GM18511 (cell line): ENCODE measurements around the gene ZFAND2A.
"Not testable (repeated sequence)": the region's sequence is repeated elsewhere in the genome, so short reads cannot be mapped to it uniquely, and the experiment has no call there.

ENCODE experiments used
- ATAC-seq: cut with Tn5 transposase; IDR thresholded peaks from one replicate; pipeline ENCODE4 v1.9.1; 2021; ENCODE audit warnings: mild to moderate bottlenecking, moderate library complexity; ENCODE audit not compliant: unreplicated experiment

ZFAND2A gene

GRCh38 chr7:1127001-1127400, 33.0 kb downstream of the ZFAND2A start:
- ATAC-seq: no peak

- ATAC-seq: no peak
Measured at GRCh38 chr7:1125603-1125969, 34.4 kb downstream of the ZFAND2A start.

GRCh38 chr7:1124816-1125602, 35.0 kb downstream of the ZFAND2A start:
- ATAC-seq: no peak

DNA sequence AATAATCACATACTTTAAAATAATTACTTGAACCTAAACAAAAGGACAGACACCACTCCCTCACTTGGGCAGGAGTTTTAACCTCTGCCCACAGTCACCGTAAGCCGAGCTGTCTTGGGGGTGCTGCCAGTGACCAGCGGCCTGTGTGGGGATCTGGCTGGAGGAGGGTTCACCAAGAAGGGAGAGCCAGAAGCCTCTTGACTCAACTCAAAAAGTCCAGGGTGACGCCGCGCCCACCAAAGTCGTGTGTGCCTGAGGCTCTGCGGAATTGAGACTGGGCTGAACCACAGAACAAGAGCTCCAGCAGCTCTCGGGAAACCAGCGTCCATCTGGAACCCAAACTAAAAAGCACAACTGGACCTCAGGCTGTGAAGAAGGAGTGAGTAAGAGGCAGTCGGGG, 35.8 kb downstream of the ZFAND2A start:
- no peak for ATAC-seq

GRCh38 chr7:1123715-1124114, 36.3 kb downstream of the ZFAND2A start:
- ATAC-seq: no peak

- no peak for ATAC-seq
Measured at GRCh38 chr7:1122832-1123501, 37.0 kb downstream of the ZFAND2A start.

GRCh38 chr7:1121886-1122831, 37.8 kb downstream of the ZFAND2A start:
- ATAC-seq: no peak

DNA sequence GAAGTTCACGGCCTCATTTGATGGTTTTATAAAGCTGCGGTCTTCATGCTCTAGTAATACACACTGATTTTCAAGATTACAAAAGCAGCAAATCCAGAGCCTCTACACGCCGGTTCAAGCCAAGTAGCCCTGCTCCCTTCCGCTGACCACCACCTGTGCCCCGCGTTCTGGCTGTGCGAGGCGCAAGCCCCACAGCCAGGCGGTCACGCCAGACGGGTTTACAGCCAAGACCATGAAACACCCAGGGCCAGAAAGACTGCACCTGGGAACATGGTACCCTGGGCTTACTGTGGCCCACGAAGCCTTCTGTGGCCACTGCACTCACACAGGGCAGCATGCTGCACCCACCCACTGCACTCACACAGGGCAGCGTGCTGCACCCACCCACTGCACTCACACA, 38.5 kb downstream of the ZFAND2A start:
- no peak for ATAC-seq

DNA sequence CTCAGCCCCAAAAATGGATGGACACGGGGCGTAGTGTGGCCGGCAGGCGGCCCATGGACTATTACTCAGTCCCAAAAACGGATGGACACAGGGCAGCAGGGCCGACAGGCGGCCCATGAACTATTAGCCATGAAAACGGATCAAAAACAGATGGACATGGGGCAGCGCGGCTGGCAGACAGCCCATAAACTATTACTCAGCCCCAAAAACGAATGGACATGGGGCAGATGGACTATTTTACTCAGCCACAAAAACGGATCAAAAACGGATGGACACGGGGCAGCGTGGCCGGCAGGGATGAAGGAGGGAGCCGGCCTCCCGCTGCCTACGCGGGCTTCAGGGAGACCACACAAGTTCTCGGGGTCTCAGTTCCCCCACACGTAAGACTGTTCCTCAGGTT, 39.2 kb downstream of the ZFAND2A start:
- no peak for ATAC-seq

GRCh38 chr7:1119201-1119600, 40.8 kb downstream of the ZFAND2A start:
- ATAC-seq: no peak

- ATAC-seq: no peak
Measured at GRCh38 chr7:1117321-1117928, 42.6 kb downstream of the ZFAND2A start.

- not testable (repeated sequence) for ATAC-seq
Measured at GRCh38 chr7:1116383-1117008, 43.5 kb downstream of the ZFAND2A start.

DNA sequence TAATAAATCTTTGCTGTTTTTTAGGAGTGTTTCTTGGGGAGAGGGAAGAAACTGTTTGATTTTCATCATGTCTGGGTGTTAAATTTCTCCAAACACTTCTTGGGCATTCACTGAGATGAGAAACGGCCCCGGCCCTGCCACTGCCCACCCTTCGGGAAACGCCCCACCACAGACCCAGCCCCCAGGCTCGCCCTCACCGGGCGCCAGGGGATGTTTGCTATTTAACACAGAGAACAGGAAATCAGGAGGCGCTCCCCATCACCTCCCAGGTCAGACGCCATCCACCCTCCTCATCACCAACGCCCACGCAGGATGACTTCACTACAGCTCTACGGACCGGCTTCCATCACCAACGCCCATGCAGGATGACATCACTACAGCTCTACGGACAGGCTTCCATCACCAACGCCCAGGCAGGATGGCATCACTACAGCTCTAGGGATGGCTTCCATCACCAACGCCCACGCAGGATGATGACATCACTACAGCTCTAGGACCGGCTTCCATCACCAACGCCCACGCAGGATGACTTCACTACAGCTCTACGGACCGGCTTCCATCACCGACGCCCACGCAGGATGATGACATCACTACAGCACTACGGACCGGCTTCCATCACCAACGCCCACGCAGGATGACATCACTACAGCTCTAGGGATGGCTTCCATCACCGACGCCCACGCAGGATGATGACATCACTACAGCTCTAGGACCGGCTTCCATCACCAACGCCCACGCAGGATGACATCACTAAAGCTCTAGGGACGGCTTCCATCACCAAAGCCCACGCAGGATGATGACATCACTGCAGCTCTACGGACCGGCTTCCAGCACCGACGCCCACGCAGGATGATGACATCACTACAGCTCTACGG, 44.6 kb downstream of the ZFAND2A start:
- ATAC-seq: not testable (repeated sequence)

DNA sequence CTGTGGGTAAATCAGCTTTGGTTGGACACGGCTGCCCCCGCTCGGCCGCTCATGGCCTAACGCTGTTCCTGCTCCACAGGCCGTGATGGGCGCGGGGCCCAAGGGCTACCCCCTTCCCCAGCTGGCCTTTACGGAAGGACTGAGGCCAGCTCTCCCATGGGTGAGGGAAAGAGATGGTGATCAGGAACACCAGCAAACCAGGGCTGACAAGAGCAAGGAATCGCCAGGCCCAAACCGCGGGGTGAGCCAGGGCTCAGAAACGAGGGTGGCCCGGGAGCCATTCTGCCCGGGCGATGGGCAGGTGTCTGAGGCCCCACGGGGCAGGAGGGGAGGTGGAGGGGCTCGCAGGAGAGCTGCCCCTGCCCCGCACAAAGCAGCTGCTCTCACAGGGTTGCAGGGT, 45.5 kb downstream of the ZFAND2A start:
- no peak for ATAC-seq

DNA sequence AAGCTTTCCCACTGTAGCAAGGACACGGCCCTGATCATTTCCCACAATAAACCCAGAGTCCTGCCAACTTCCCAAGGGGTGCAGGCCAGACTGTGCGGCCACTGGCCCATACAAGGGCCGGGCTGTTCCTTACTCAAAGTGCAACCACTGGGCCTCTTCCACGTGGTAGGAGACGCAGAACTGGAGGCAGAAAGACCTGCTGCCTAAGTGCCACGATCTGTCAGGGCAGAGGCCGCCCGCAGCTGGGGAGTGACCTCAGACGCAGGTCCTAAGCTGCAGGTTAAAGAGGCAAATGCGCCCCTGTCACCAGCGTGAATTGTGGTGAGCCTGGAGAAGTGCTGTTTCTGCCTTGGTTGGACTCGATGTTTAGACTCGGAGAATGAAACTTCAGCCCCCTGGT, 45.9 kb downstream of the ZFAND2A start:
- ATAC-seq: no peak

GRCh38 chr7:1113548-1113885, 46.5 kb downstream of the ZFAND2A start:
- no peak for ATAC-seq

DNA sequence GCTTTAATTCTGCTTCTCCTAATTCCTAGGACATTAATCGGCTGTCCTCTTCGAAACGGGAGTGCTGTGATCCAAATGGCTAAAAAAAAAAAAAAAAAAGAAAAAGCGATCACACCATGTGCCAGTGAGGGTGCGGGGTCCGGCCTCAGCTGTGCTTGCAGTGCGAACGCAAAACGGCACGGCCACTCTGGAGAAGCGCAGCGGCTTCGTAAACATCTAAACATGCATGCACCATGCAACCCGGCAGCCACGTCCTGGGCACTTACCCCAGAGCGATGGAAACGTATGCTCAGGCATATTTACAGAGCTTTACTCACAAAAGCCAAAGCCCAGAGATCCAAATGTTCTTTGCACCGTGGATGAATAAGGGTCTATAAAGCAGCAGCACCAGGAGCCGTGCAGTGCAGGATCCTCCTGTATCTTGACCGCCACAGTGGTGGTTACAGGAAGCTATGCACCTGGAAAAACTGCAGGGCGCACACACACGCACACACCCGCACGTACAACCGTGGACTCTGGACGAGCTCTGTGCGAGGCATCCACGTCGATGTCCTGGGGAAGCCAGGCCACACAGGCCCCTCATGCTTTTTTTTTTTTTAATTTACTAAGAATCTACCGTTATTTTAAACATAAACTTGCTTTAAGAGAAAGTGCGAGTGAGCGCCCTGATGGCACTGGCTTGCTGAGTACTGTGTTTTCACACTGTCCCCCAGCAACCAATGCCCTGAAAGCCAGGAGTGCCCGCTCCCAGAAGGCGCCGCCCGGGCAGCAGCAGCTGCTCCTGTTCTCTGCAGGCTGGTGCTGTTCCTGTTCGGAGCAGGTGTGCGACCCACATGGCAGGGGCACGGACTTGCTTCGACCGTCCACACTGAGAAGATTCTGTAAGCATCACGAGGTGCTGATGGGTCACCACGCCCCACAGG, 47.1 kb downstream of the ZFAND2A start:
- ATAC-seq: no peak

DNA sequence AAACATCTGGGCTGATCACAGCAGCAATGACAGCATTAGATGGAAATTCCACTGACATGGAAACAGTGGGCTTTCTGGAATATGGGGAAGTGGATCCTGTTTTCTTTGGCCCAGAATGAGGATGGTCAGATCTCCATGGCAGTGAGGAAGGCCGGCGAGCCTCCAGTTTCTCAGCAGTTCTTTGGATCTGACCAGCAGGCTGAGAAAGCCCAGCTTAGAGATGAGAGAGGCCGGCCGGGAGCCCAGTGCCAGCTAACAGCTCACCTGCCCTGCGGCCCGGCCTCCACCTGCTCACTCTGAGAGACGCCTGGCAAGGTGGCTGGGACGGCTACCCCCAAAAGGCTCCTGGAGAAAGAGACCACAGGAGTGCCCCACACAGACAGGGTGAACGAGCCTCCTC, 47.9 kb downstream of the ZFAND2A start:
- no peak for ATAC-seq

- ATAC-seq: no peak
Measured at GRCh38 chr7:1111156-1111555, 48.8 kb downstream of the ZFAND2A start.
